IMR-90 (cell line): Measurements from ENCODE around the gene HFE. TPM values are rescaled to one million over a fixed set of nuclear protein-coding genes. Genes with fewer than 3 reads are reported as not detected.

ENCODE experiments used
- ATAC-seq: fragments of 200-7000 bp; cut with Tn5 transposase; 2 replicates; pipeline ENCODE4 v1.9.1; 2020; ENCODE audit warnings: low read depth, mild to moderate bottlenecking, moderate library complexity
- BruUV-seq: library from RNA; stranded (reverse); fragments of 400-500 nt; replicated peaks from 2 replicates; lab custom pipeline; 2021; lab: Mats Ljungman, UMichigan
- CTCF ChIA-PET: fragments of 300-600 bp; formaldehyde crosslinking; extraction: SDS; loops from one replicate; lab custom pipeline; 2021; ENCODE audit warnings: antibody characterized with exemption; lab: Yijun Ruan, JAX
- POLR2A ChIA-PET: fragments of 300-600 bp; sonication (Branson Sonifier 250); formaldehyde crosslinking; loops from one replicate; lab custom pipeline; 2022; ENCODE audit warnings: antibody characterized with exemption; ENCODE audit not compliant: unreplicated experiment; lab: Charles Lee
- DNase-seq: peaks from one replicate; pipeline ENCODE4 v3.0.0; 2013
- H2AFZ ChIP-seq: replicated peaks from 2 replicates; pipeline ENCODE3; 2013; ENCODE audit warnings: low read length, mild to moderate bottlenecking; ENCODE audit not compliant: poor library complexity
- H2AK5ac ChIP-seq: 2 replicates; pipeline ENCODE4 v1.6.1; 2013; ENCODE audit warnings: low read depth, low read length, inconsistent platforms
- H2AK9ac ChIP-seq: replicated peaks from 2 replicates; pipeline ENCODE3; 2013; ENCODE audit warnings: mild to moderate bottlenecking, low read depth, low read length, moderate library complexity; ENCODE audit not compliant: poor library complexity
- H2BK120ac ChIP-seq: 2 replicates; pipeline ENCODE4 v1.6.1; 2013; ENCODE audit warnings: low read depth, low read length, inconsistent platforms
- H2BK15ac ChIP-seq: 3 replicates; pipeline ENCODE4 v1.6.1; 2013; ENCODE audit warnings: low read depth, low read length, inconsistent platforms
- H2BK20ac ChIP-seq: 2 replicates; pipeline ENCODE4 v1.6.1; 2013; ENCODE audit warnings: low read depth, mild to moderate bottlenecking, inconsistent platforms, low read length, moderate library complexity
- H2BK5ac ChIP-seq: 2 replicates; pipeline ENCODE4 v1.6.1; 2013; ENCODE audit warnings: mild to moderate bottlenecking, low read depth, low read length, inconsistent platforms; ENCODE audit not compliant: poor library complexity, severe bottlenecking
- H3K14ac ChIP-seq: replicated peaks from 2 replicates; pipeline ENCODE4 v1.6.1; 2013; ENCODE audit warnings: low read depth, low read length, inconsistent platforms
- H3K18ac ChIP-seq: 2 replicates; pipeline ENCODE4 v1.6.1; 2013; ENCODE audit warnings: low read depth, low read length, control low read depth
- H3K23ac ChIP-seq: 2 replicates; pipeline ENCODE4 v1.6.1; 2013; ENCODE audit warnings: low read depth, low read length, inconsistent platforms
- H3K27ac ChIP-seq: 2 replicates; pipeline ENCODE4 v1.5.1; 2013; ENCODE audit warnings: mild to moderate bottlenecking, control low read depth, low read length; ENCODE audit not compliant: insufficient read depth
- H3K27me3 ChIP-seq: 2 replicates; pipeline ENCODE4 v1.6.1; 2013; ENCODE audit warnings: low read length; ENCODE audit not compliant: control insufficient read depth, insufficient read depth
- H3K36me3 ChIP-seq: 2 replicates; pipeline ENCODE4 v1.6.1; 2013; ENCODE audit warnings: low read length, mixed read lengths; ENCODE audit not compliant: control insufficient read depth, insufficient read depth
- H3K4ac ChIP-seq: 2 replicates; pipeline ENCODE4 v1.6.1; 2013; ENCODE audit warnings: low read depth, low read length, inconsistent platforms
- H3K4me1 ChIP-seq: 2 replicates; pipeline ENCODE4 v1.6.1; 2013; ENCODE audit warnings: low read length, mixed read lengths; ENCODE audit not compliant: control insufficient read depth, insufficient read depth
- H3K4me2 ChIP-seq: 2 replicates; pipeline ENCODE4 v1.6.1; 2013; ENCODE audit warnings: low read depth, mild to moderate bottlenecking, control low read depth, low read length, moderate library complexity
- H3K4me3 ChIP-seq: 2 replicates; pipeline ENCODE4 v1.5.1; 2013; ENCODE audit warnings: low read depth, mild to moderate bottlenecking, control low read depth, low read length, moderate library complexity; ENCODE audit not compliant: insufficient read depth
- H3K56ac ChIP-seq: 2 replicates; pipeline ENCODE4 v1.6.1; 2013; ENCODE audit warnings: low read length, inconsistent platforms; ENCODE audit not compliant: insufficient read depth; ENCODE audit errors: extremely low read depth
- H3K79me1 ChIP-seq, 2 experiments: 2 replicates each; pipeline ENCODE4 v1.6.1; 2013; ENCODE audit warnings: low read length in 2 of 2, inconsistent platforms in 1 of 2, low read depth in 1 of 2
- H3K9ac ChIP-seq: 2 replicates; pipeline ENCODE4 v1.6.1; 2013; ENCODE audit warnings: low read depth, low read length, control low read depth
- H3K9me1 ChIP-seq: 2 replicates; pipeline ENCODE4 v1.6.1; 2013; ENCODE audit warnings: low read length, inconsistent platforms; ENCODE audit not compliant: insufficient read depth
- H3K9me3 ChIP-seq: 2 replicates; pipeline ENCODE4 v1.6.1; 2013; ENCODE audit warnings: low read length; ENCODE audit not compliant: control insufficient read depth, insufficient read depth
- H4K20me1 ChIP-seq: 2 replicates; pipeline ENCODE4 v1.6.1; 2013; ENCODE audit warnings: low read length, inconsistent platforms; ENCODE audit not compliant: insufficient read depth
- H4K5ac ChIP-seq: 2 replicates; pipeline ENCODE4 v1.6.1; 2013; ENCODE audit warnings: mild to moderate bottlenecking, low read depth, low read length, control low read depth
- H4K8ac ChIP-seq, 2 experiments: 2 replicates each; pipeline ENCODE4 v1.6.1; 2013; ENCODE audit warnings: low read depth in 2 of 2, low read length in 2 of 2, control low read depth in 1 of 2, inconsistent platforms in 1 of 2
- H4K91ac ChIP-seq: 2 replicates; pipeline ENCODE4 v1.6.1; 2013; ENCODE audit warnings: low read depth, low read length, inconsistent platforms; ENCODE audit not compliant: insufficient read depth
- BHLHE40 ChIP-seq: fragments of 150-350 bp; IDR thresholded peaks from 2 replicates; pipeline ENCODE4 v1.6.1; 2016; ENCODE audit warnings: mild to moderate bottlenecking, low read depth, low read length
- CEBPB ChIP-seq: IDR thresholded peaks from 2 replicates; pipeline ENCODE4 v1.6.1; 2012; ENCODE audit warnings: low read depth, low read length, improper control_type of control experiment
- CHD1 ChIP-seq: IDR thresholded peaks from 2 replicates; pipeline ENCODE4 v1.6.1; 2012; ENCODE audit warnings: low read depth, low read length, improper control_type of control experiment
- FOS ChIP-seq: fragments of 150-350 bp; IDR thresholded peaks from 2 replicates; pipeline ENCODE4 v1.6.1; 2016; ENCODE audit warnings: low read depth, low read length
- MAFK ChIP-seq: IDR thresholded peaks from 2 replicates; pipeline ENCODE4 v1.6.1; 2012; ENCODE audit warnings: low read depth, low read length, improper control_type of control experiment
- MAZ ChIP-seq: IDR thresholded peaks from 2 replicates; pipeline ENCODE4 v1.6.1; 2012; ENCODE audit warnings: low read depth, mild to moderate bottlenecking, low read length, improper control_type of control experiment, moderate library complexity, borderline replicate concordance
- MXI1 ChIP-seq: IDR thresholded peaks from 2 replicates; pipeline ENCODE4 v1.6.1; 2012; ENCODE audit warnings: low read depth, mild to moderate bottlenecking, low read length, moderate library complexity, borderline replicate concordance
- NFE2L2 ChIP-seq: fragments of 150-350 bp; IDR thresholded peaks from 2 replicates; pipeline ENCODE4 v1.6.1; 2016; ENCODE audit warnings: low read depth, mild to moderate bottlenecking, low read length
- POLR2A ChIP-seq: IDR thresholded peaks from 2 replicates; pipeline ENCODE4 v1.6.1; 2012; ENCODE audit warnings: mild to moderate bottlenecking, low read depth, low read length
- RAD21 ChIP-seq: IDR thresholded peaks from 2 replicates; pipeline ENCODE4 v1.6.1; 2012; ENCODE audit warnings: low read length, improper control_type of control experiment
- RCOR1 ChIP-seq: IDR thresholded peaks from 2 replicates; pipeline ENCODE4 v1.6.1; 2012; ENCODE audit warnings: mild to moderate bottlenecking, low read length, improper control_type of control experiment; ENCODE audit not compliant: insufficient replicate concordance
- RFX5 ChIP-seq: IDR thresholded peaks from 2 replicates; pipeline ENCODE4 v1.8.0; 2012; ENCODE audit warnings: low read depth, mild to moderate bottlenecking, low read length, moderate library complexity
- SMC3 ChIP-seq: fragments of 150-350 bp; IDR thresholded peaks from 2 replicates; pipeline ENCODE4 v1.6.1; 2016; ENCODE audit warnings: low read depth, mild to moderate bottlenecking, antibody characterized with exemption, low read length, moderate library complexity
- WGBS, 2 experiments: methylation state at CpG; one replicate each; pipeline versions ENCODE4 v1.1.5 to v1.1.7; 2013; ENCODE audit warnings: missing lambda C conversion rate in 2 of 2; ENCODE audit not compliant: insufficient read length in 1 of 2; ENCODE audit errors: extremely low coverage in 2 of 2; 5-methylcytosine and 5-hydroxymethylcytosine counted together
- dilution Hi-C: fragments of 300-500 bp; cut with HindIII; formaldehyde crosslinking; loops from one replicate; pipeline ENCODE4 v1.14.3; 2018; ENCODE audit warnings: low sequenced_read_pairs; ENCODE audit not compliant: unreplicated experiment
- in situ Hi-C: fragments of 300-500 bp; cut with MboI; formaldehyde crosslinking; loops from 3 replicates; pipeline ENCODE4 v1.14.3; 2019; ENCODE audit warnings: low sequenced_read_pairs, inconsistent platforms, mixed read lengths
- intact Hi-C: fragments of 100-400 bp; cut with micrococcal nuclease; formaldehyde crosslinking; loops from 2 replicates; pipeline ENCODE4 v1.10.0; 2022
- polyA plus RNA-seq, 3 experiments: library from polyadenylated mRNA; depleted of rRNA; stranded (reverse); fragments of >200 nt; gene quantifications; 2 replicates each; pipeline ENCODE4 v1.2.3, GENCODE V29; 2012; ENCODE audit warnings: low replicate concordance in 1 of 3
- total RNA-seq: library from RNA; depleted of rRNA; stranded (reverse); fragments of >200 nt; gene quantifications from 2 replicates; pipeline ENCODE4 v1.2.3, GENCODE V29; 2012
- TF ChIP-seq, protein P1 (sequence below): fragments of 150-350 bp; IDR thresholded peaks from 2 replicates; pipeline ENCODE4 v1.6.1; 2016; ENCODE audit warnings: low read depth, mild to moderate bottlenecking, low read length, moderate library complexity, borderline replicate concordance
- TF ChIP-seq, protein P2 (sequence below): conservative IDR thresholded peaks from 2 replicates; pipeline ENCODE4 v1.5.1; 2012; ENCODE audit warnings: mild to moderate bottlenecking, low read depth, low read length, improper control_type of control experiment
- TF ChIP-seq, protein P3 (sequence below): fragments of 150-350 bp; IDR thresholded peaks from 2 replicates; pipeline ENCODE4 v1.6.1; 2017; ENCODE audit warnings: mild to moderate bottlenecking, antibody characterized with exemption, low read length, low read depth

The HFE gene
- total and polyA plus RNA-seq, 2 of the 4 experiments (the other 2 are of a cell fraction): 14.9 to 15.7 TPM

DNA sequence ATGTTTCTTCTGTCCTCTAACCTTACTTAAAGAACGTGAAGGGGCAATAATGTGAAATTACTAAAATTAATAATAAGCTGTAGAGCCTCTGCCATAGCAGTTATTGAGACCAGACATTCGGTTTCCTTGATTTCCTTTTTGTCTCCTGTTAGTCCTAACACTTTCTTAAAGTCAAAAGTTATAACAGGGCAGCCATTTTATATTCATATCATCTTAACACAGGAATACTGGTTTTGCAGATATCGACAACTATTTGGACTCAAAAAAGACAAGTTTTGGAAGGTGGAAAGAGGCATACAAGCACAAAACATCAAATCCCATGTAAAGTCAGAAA lies 33.5 kb downstream of the HFE start:
- intact Hi-C loops (no loop called here), dilution Hi-C loops (no loop called here), in situ Hi-C loops (no loop called here)
- Histone ChIP-seq H2BK15ac (peak overlapping the region; percentile 40; the same call in 1 of the 3 replicates), H2BK20ac (no peak overlapping the region; the same call in 1 of the 2 replicates), H3K23ac (no peak overlapping the region), H3K4me3 (no peak overlapping the region), H4K91ac (no peak overlapping the region), H3K14ac (no peak overlapping the region), H3K27me3 (no peaks in the 10 kb centered on the region), H3K79me1 (0 out of 4 replicates have a peak, but pooled peaks cover 0 to 3% of the 10 kb centered on the region in 2 experiments), H2BK120ac (peak overlapping the region; percentile 60), H4K5ac (peak overlapping the region; percentile 46; the same call in 1 of the 2 replicates), H2AFZ (no peak overlapping the region), H3K9me1 (no peaks in the 10 kb centered on the region), H4K20me1 (peaks cover 19% of the 10 kb centered on the region), H3K18ac (peak overlapping the region; percentile 30; the same call in 1 of the 2 replicates), H2AK5ac (no peak overlapping the region), H3K4me1 (peaks cover 5% of the 10 kb centered on the region), H3K4me2 (peak overlapping the region; percentile 52; the same call in 1 of the 2 replicates), H3K4ac (peak overlapping the region; percentile 41; the same call in 1 of the 2 replicates), H3K9ac (no peak overlapping the region), H2BK5ac (peak overlapping the region; percentile 81), H3K9me3 (no peaks in the 10 kb centered on the region), H3K27ac (no peak overlapping the region), H4K8ac (peak overlapping the region in 1 of 2 experiments; percentile 51; a peak in 3 of 4 replicates), H3K36me3 (no peaks in the 10 kb centered on the region), H2AK9ac (no peak overlapping the region), H3K56ac (0 out of 2 replicates have a peak overlapping the region, but pooled peaks have one; percentile 43)
- POLR2A ChIA-PET: interaction anchor here (0.6 kb wide), 1 partner anchor 76 kb away, joined by 8 read pairs; a partner anchor contains a TSS
- WGBS, 2 experiments: no CpG with 5 or more reads among the region's 3 CpGs
- BruUV-seq: no TSS peak
- TF ChIP-seq RAD21: no peak
- TF ChIP-seq CEBPB: no peak
- no peak for TF ChIP-seq SMC3
- TF ChIP-seq RCOR1: no peak
- no peak for TF ChIP-seq CHD1
- no peak for TF ChIP-seq MXI1
- TF ChIP-seq MAFK: no peak
- no peak for TF ChIP-seq FOS
- no peak for TF ChIP-seq BHLHE40
- TF ChIP-seq, protein P1, sequence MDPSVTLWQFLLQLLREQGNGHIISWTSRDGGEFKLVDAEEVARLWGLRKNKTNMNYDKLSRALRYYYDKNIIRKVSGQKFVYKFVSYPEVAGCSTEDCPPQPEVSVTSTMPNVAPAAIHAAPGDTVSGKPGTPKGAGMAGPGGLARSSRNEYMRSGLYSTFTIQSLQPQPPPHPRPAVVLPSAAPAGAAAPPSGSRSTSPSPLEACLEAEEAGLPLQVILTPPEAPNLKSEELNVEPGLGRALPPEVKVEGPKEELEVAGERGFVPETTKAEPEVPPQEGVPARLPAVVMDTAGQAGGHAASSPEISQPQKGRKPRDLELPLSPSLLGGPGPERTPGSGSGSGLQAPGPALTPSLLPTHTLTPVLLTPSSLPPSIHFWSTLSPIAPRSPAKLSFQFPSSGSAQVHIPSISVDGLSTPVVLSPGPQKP: no peak
- no peak for TF ChIP-seq RFX5
- TF ChIP-seq MAZ: no peak
- TF ChIP-seq, protein P2, sequence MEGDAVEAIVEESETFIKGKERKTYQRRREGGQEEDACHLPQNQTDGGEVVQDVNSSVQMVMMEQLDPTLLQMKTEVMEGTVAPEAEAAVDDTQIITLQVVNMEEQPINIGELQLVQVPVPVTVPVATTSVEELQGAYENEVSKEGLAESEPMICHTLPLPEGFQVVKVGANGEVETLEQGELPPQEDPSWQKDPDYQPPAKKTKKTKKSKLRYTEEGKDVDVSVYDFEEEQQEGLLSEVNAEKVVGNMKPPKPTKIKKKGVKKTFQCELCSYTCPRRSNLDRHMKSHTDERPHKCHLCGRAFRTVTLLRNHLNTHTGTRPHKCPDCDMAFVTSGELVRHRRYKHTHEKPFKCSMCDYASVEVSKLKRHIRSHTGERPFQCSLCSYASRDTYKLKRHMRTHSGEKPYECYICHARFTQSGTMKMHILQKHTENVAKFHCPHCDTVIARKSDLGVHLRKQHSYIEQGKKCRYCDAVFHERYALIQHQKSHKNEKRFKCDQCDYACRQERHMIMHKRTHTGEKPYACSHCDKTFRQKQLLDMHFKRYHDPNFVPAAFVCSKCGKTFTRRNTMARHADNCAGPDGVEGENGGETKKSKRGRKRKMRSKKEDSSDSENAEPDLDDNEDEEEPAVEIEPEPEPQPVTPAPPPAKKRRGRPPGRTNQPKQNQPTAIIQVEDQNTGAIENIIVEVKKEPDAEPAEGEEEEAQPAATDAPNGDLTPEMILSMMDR: no peak
- TF ChIP-seq, protein P3, sequence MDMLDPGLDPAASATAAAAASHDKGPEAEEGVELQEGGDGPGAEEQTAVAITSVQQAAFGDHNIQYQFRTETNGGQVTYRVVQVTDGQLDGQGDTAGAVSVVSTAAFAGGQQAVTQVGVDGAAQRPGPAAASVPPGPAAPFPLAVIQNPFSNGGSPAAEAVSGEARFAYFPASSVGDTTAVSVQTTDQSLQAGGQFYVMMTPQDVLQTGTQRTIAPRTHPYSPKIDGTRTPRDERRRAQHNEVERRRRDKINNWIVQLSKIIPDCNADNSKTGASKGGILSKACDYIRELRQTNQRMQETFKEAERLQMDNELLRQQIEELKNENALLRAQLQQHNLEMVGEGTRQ: no peak
- TF ChIP-seq NFE2L2: no peak
- TF ChIP-seq POLR2A: no peak
- CTCF ChIA-PET: no interaction called here
- ATAC-seq (no peak), DNase-seq (no peak)
